DND-41 (cell line): ENCODE measurements around the gene RPH3AL.

Source experiments
- CTCF ChIP-seq: IDR thresholded peaks from 2 replicates; pipeline ENCODE4 v1.5.1; 2012; ENCODE audit warnings: borderline replicate concordance, low read length, moderate library complexity, mild to moderate bottlenecking; ENCODE audit not compliant: poor library complexity, severe bottlenecking; ENCODE audit errors: extremely low read depth
- EZH2 ChIP-seq: IDR thresholded peaks from 3 replicates; pipeline ENCODE4 v1.6.1; 2012; ENCODE audit warnings: borderline replicate concordance, low read depth, mild to moderate bottlenecking, moderate library complexity, low read length, inconsistent platforms; ENCODE audit not compliant: severe bottlenecking

- TF ChIP-seq CTCF, result no peak
- no peak for TF ChIP-seq EZH2
Observed at GRCh38 chr17:345261-345660, 7.3 kb downstream of the RPH3AL start.
